SK-N-MC (cell line): Measurements from ENCODE around the gene IFNLR1.
"Not testable (repeated sequence)": the region's sequence is repeated elsewhere in the genome, so short reads cannot be mapped to it uniquely, and the experiment has no call there.

Experiments used
- DNase-seq: peaks from one replicate; pipeline ENCODE4 v3.0.0-alpha.2; 2011; ENCODE audit warnings: low read depth, low spot score
- H3K27ac ChIP-seq: fragments of 200-600 bp; sonication (generic); 2 replicates; pipeline ENCODE4 v1.5.1; 2016; ENCODE audit warnings: mixed run types
- H3K36me3 ChIP-seq: fragments of 200-600 bp; sonication (generic); 2 replicates; pipeline ENCODE4 v1.6.1; 2017; ENCODE audit warnings: antibody characterized with exemption, low read length, mixed read lengths; ENCODE audit not compliant: insufficient read depth
- H3K4me3 ChIP-seq: fragments of 200-600 bp; sonication (generic); 2 replicates; pipeline ENCODE4 v1.5.1; 2016
- H3K9ac ChIP-seq: fragments of 200-600 bp; sonication (generic); 2 replicates; pipeline ENCODE4 v1.8.0; 2017; ENCODE audit warnings: mixed run types, mixed read lengths; ENCODE audit not compliant: insufficient read length
- H3K9me3 ChIP-seq: fragments of 200-600 bp; sonication (generic); 2 replicates; pipeline ENCODE4 v1.6.1; 2017; ENCODE audit warnings: low read depth, mild to moderate bottlenecking, antibody characterized with exemption, low read length, moderate library complexity, mixed read lengths
- EZH2 ChIP-seq: fragments of 200-600 bp; sonication (generic); IDR thresholded peaks from one replicate; pipeline ENCODE4 v1.6.1; 2017; ENCODE audit warnings: antibody characterized with exemption
- FOXP2 ChIP-seq: optimal IDR thresholded peaks from 2 replicates; pipeline ENCODE3; 2011; ENCODE audit warnings: mild to moderate bottlenecking, moderate library complexity; ENCODE audit not compliant: insufficient read depth; ENCODE audit errors: extremely low read length, control extremely low read depth
- POLR2AphosphoS5 ChIP-seq: IDR thresholded peaks from 2 replicates; pipeline ENCODE4 v1.6.1; 2012; ENCODE audit warnings: mild to moderate bottlenecking, low read depth, low read length, borderline replicate concordance

Gene IFNLR1

GRCh38 chr1:24207709-24208108 is 20.6 kb upstream of the IFNLR1 start:
- no peak overlapping the region for H3K4me3 ChIP-seq
- no peak for DNase-seq
- H3K36me3 ChIP-seq: no peaks in the 10 kb centered on the region
- no peak for TF ChIP-seq EZH2
- no peak for TF ChIP-seq FOXP2
- no peak for TF ChIP-seq POLR2AphosphoS5
- H3K9ac ChIP-seq: no peak overlapping the region
- H3K9me3 ChIP-seq: no peaks in the 10 kb centered on the region
- H3K27ac ChIP-seq: no peak overlapping the region

- H3K36me3 ChIP-seq, H3K9me3 ChIP-seq, H3K27ac ChIP-seq, H3K4me3 ChIP-seq, DNase-seq, H3K9ac ChIP-seq: not testable (repeated sequence)
These were observed 20.3 kb upstream of the IFNLR1 start for GRCh38 chr1:24207395-24207687.

- Histone ChIP-seq H3K36me3 (no peaks in the 10 kb centered on the region), H3K27ac (no peak overlapping the region), H3K9ac (no peak overlapping the region), H3K4me3 (no peak overlapping the region), H3K9me3 (no peaks in the 10 kb centered on the region)
- DNase-seq: no peak
- TF ChIP-seq EZH2 (no peak), POLR2AphosphoS5 (no peak), FOXP2 (no peak)
These were observed 19.7 kb upstream of the IFNLR1 start for GRCh38 chr1:24206516-24207394.

GRCh38 chr1:24206083-24206464 is 19.0 kb upstream of the IFNLR1 start:
- no peaks in the 10 kb centered on the region for H3K9me3 ChIP-seq
- no peak for TF ChIP-seq EZH2
- TF ChIP-seq FOXP2: no peak
- no peak for TF ChIP-seq POLR2AphosphoS5
- no peak overlapping the region for H3K9ac ChIP-seq
- H3K27ac ChIP-seq: no peak overlapping the region
- H3K4me3 ChIP-seq: no peak overlapping the region
- no peak for DNase-seq
- no peaks in the 10 kb centered on the region for H3K36me3 ChIP-seq

GRCh38 chr1:24205345-24206082 is 18.4 kb upstream of the IFNLR1 start:
- H3K36me3 ChIP-seq: no peaks in the 10 kb centered on the region
- H3K9me3 ChIP-seq: no peaks in the 10 kb centered on the region
- no peak for TF ChIP-seq FOXP2
- no peak for TF ChIP-seq POLR2AphosphoS5
- no peak for TF ChIP-seq EZH2
- no peak overlapping the region for H3K9ac ChIP-seq
- no peak overlapping the region for H3K4me3 ChIP-seq
- no peak overlapping the region for H3K27ac ChIP-seq
- no peak for DNase-seq

- Histone ChIP-seq H3K36me3 (no peaks in the 10 kb centered on the region), H3K9ac (no peak overlapping the region), H3K4me3 (no peak overlapping the region), H3K9me3 (no peaks in the 10 kb centered on the region), H3K27ac (no peak overlapping the region)
- TF ChIP-seq POLR2AphosphoS5 (no peak), FOXP2 (no peak), EZH2 (no peak)
- DNase-seq: no peak
These were observed 17.0 kb upstream of the IFNLR1 start for GRCh38 chr1:24204116-24204515.

- Histone ChIP-seq H3K36me3 (no peaks in the 10 kb centered on the region), H3K9ac (no peak overlapping the region), H3K4me3 (no peak overlapping the region), H3K27ac (no peak overlapping the region), H3K9me3 (no peaks in the 10 kb centered on the region)
- TF ChIP-seq EZH2: no peak
- TF ChIP-seq POLR2AphosphoS5: no peak
- no peak for TF ChIP-seq FOXP2
- DNase-seq: no peak
These were observed 16.3 kb upstream of the IFNLR1 start for GRCh38 chr1:24203404-24203803.

- Histone ChIP-seq H3K27ac (no peak overlapping the region), H3K9me3 (no peaks in the 10 kb centered on the region), H3K4me3 (no peak overlapping the region), H3K36me3 (no peaks in the 10 kb centered on the region), H3K9ac (no peak overlapping the region)
- no peak for TF ChIP-seq EZH2
- no peak for TF ChIP-seq FOXP2
- DNase-seq: no peak
These were observed 15.9 kb upstream of the IFNLR1 start for GRCh38 chr1:24202987-24203386.
